Activated CD4-positive, CD25-positive, alpha-beta regulatory T cell treated with anti-CD3 and anti-CD28 coated beads, Interleukin-2, amount 50 U/mL, for 16 hours (primary cell): ENCODE data around the gene RNASE11.
"Not testable (repeated sequence)": the region's sequence is repeated elsewhere in the genome, so short reads cannot be mapped to it uniquely, and the experiment has no call there.

ENCODE experiments used
- DNase-seq: peaks from one replicate; pipeline ENCODE4 v3.0.0-alpha.2; 2020; ENCODE audit warnings: low read depth, low spot score

RNASE11 gene

DNA sequence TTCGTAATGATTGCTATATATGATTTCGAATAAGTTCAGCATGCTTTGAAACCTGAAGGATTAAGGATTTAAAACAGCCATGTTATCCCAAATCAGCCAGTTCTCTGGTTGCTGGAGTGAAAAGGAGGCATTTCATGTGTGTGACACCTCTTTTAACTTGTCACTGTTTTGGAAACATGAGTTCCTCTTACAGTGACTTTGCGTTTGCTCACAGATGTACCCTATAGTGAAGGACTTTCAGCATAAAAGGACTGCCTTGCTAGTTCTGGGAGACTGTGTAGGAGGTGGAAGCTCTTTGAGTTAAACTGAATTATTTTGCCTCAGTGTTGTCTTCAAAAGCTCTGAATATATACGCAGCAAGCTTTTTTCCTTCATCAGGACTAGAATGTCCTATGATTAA, 7.6 kb downstream of the RNASE11 start:
- no peak for DNase-seq

DNA sequence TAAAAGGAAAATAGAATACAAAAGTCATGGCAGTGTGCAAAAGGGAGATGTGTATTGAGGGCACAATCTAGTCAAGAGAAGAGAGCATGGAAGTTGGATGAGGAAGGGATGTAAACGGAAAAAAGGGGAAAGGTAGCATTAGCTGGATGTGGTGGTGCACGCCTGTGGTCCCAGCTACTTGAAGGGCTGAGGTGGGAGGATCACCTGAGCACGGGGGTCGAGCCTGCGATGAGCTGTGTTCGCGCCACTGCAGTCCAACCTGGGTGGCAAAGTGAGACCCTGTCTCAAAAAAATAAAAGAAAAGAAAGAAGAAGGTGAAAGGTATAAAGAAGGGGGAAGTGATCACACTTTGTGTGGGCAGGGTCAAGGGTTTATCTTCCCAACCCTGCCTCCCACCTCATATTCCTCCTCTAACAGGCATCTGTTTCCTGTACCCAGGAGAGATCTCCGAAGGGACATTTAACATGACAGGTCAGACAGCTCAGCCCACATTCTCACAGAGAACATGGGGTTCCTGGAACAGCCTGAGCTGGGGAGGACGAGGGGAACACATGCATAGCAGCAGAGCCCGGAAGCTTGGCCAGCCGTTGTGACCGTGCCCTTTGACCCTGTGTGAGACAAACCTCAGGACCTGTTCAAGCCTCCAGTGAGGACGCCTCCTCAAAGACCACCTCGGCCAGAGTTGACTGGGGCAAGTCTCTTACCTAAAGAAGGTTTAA, 8.9 kb downstream of the RNASE11 start:
- no peak for DNase-seq

DNA sequence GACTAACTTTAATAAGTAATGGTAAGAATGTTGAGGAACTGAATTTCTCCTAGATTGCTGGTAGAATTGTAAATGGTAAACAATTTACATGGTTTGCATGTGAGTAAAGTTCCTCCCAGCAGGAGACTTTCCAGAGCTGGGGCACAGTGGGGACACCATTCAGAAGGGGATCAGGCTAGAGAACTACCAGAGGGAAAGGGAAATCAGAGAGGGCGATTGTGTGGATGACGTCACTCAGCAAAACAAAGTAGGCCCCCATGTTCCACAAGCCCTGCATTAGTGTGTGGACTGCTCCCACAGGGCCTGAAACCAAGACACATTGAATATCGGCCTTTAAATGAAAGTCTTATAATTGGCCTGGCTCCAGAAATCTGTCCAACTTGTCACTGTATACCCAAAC, 9.5 kb downstream of the RNASE11 start:
- DNase-seq, result no peak

DNA sequence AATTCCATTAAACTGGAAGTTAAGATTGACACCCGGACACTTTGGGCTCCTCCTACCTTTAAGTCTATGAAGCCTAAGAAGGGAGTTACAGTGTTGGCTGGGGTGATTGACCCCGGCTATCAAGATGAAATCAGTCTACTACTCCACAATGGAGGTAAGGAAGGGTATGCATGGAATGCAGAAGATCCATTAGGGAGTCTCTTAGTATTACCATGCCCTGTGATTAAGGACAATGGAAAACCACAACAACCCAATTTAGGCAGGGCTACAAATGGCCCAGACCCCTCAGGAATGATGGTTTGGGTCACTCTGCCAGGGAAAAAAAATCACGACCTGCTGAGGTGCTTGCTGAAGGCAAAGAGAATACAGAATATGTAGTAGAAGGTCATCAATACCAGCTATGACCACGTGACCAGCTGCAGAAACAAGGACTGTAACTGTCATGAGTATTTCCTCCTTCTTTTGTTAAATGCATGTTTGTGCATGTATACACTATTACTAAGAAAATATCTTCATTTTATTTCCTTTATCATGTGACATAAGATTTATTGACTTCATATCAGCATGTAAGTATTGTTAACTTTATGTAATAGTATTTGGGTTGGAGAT, 15.3 kb downstream of the RNASE11 start:
- not testable (repeated sequence) for DNase-seq

DNA sequence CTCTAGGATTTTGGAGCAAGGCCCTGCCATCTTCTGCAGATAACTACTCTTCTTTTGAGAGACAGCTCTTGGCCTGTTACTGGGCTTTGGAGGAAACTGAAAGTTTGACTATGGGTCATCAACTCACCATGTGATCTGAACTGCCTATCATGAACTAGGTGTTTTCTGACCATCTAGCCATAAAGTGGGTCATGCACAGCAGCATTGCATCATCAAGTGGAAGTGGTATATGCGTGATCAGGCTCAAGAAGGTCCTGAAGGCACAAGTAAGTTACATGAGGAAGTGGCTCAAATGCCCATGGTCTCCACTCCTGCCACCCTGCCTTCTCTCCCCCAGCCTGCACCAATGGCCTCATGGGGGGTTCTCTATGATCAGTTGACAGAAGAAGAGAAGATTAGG, 17.1 kb downstream of the RNASE11 start:
- DNase-seq, result not testable (repeated sequence)

DNA sequence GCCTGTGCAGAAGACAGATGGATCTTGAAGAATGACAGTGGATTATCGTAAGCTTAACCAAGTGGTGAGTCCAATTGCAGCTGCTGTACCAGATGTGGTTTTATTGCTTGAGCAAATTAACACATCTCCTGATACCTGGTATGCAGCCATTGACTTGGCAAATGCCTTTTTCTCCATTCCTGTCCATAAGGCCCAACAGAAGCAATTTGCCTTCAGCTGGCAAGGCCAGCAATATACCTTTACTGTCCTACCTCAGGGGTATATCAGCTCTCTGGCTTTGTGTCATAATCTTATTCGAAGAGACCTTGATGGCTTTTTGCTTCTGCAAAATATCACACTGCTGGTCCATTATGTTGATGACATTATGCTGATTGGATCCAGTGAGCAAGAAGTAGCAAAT, 17.9 kb downstream of the RNASE11 start:
- DNase-seq, result not testable (repeated sequence)

DNA sequence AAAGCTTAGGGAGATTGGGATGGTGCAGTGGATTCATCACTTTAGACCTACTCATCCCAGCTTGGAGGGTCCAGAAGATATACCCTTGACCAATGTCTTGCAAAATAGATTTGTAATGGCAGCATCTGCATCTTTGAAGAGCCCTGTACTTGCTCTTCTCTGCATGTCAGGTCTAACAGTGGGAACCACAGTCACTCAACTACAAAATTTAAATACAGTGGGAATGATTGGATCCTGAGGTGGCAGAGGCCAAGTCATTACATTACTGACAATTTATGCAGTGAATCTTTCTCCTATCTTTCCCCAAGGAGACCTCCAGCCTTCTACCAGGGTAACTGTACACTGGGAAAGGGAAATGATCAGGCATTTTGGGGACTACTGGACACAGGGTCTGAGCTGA, 18.7 kb downstream of the RNASE11 start:
- DNase-seq, result no peak

DNA sequence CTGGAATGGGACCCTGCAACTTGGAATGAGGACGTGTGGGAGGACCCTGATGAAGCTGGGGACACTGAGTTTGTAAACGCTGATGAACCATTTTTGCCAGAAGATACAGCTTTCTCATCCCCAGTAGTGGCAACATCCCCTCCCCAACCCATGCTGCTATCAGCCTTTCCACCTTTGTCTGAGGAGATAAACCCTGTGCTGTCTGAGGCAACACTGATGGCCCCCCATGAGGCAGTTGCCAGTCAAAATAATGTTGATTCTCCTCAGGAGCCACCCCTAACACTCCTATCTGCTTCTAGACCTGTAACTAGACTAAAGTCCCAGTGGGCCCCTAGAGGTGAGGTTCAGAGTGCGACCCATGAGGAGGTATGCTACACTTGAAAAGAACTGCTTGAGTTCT, 19.4 kb downstream of the RNASE11 start:
- no peak for DNase-seq

DNA sequence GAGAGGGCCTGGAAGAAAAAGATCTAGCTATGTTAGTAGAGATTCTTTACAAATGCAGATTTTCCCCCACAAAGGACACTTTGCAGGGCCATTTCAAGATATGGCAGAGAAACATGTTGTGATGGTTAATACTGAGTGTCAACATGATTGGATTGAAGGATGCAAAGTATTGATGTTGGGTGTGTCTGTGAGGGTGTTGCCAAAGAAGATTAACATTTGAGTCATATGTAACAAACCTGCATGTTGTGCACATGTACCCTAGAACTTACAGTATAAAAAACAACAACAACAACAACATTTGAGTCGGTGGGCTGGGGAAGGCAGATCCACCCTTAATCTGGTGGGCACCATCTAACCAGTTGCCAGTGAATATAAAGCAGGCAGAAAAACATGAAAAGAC, 20.6 kb downstream of the RNASE11 start:
- not testable (repeated sequence) for DNase-seq

DNA sequence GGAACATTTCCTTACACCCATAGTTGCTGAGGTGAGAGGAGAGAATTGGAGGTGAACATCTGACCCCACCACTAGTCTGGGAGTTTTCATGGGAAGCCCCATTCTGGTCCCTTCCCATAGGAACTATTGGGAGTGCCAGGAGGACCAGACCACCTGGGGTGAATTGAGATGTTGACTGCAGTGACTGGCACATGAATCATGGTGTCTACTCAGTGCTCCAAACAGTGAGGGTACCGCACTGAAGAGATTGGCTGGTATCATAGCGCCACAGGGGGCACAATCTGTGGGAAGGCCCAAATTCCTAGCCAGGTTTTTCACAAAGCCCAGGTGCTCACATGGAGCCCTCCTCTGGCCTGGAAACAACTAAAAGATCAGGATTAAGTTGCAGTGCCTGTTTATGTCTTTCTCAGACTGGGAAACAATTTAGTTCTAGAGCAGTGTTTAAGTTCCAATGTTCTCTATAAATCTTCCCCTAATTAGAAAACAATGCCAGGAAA, 23.3 kb downstream of the RNASE11 start:
- no peak for DNase-seq

DNA sequence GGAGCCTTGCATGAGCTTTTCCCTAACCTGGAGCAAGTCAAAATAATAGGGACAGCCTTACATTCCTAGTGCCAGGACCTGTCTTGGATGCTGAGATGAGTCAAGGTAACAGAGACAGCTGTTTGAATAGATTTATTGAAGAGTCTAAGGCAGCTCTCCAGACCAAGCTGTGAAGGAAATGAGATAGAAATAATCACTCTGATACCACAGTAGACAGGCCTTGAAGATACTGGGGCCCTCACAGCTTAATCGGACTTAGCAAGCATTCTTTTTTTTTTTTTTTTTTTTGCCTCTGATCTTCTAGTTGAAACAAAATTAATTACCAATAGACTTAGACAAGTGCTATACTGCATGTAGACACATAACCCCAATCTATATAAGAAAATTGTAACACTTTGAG, 23.8 kb downstream of the RNASE11 start:
- no peak for DNase-seq

DNA sequence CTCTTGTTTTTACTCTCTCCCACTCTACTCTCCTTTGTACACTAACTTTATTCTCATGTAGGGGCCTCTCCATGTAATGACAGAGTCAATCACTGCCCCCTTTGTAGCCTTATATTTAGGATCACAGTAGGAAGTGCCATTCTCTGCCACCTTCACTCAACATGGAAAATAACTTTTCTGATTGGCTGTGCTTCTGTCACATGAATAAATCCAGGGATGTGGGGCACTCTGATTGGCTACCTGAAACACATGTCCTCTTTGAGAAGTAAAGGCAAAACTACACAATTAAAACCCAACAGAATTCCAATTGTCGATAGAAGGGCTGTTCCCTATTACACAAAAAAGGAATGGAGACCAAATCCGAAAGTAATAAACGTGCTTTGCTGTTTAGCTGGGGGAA, 26.8 kb downstream of the RNASE11 start, which contains the start of gene RNASE9:
Gene RNASE9 (minus strand): TSS at position 87 of the 400 bp plus-strand sequence.
- DNase-seq, result no peak

DNA sequence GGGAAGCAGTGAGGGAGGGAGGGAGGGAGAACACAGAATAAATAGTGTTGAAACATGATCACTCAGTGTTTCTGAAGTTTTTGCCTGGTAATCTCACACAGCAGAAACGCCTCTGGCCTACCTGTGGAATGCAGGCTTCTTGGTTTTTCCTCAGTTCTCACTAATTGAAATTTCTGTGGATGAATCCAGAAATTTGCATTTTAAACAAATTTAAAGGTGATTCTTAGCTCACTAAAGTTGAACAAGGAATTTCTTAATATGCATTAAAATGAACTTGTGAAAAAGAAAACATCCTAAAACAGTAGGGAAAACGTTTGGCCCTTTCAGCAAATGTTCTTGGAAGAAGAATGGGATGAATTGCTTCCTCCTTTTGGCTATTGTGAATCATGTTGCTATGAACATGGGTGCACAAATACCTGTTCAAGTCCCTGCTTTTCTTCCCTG, 28.3 kb downstream of the RNASE11 start:
- no peak for DNase-seq

DNA sequence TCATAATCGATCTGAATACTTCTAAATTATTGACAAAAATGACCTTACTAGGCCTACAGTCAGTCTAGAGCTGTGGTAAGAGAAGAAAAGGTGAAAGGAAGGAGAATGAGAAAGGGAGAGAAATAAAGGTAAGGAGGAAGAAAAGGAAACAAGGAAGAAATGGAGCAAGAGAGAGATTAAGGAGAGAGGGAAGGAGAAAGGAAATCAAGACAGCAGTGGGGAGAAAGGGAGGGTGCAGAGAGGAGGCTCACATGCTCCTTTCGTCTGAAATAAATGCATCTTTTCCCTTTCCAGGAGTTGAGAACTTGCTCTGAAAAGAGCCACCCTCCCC, 30.6 kb downstream of the RNASE11 start:
- no peak for DNase-seq

DNA sequence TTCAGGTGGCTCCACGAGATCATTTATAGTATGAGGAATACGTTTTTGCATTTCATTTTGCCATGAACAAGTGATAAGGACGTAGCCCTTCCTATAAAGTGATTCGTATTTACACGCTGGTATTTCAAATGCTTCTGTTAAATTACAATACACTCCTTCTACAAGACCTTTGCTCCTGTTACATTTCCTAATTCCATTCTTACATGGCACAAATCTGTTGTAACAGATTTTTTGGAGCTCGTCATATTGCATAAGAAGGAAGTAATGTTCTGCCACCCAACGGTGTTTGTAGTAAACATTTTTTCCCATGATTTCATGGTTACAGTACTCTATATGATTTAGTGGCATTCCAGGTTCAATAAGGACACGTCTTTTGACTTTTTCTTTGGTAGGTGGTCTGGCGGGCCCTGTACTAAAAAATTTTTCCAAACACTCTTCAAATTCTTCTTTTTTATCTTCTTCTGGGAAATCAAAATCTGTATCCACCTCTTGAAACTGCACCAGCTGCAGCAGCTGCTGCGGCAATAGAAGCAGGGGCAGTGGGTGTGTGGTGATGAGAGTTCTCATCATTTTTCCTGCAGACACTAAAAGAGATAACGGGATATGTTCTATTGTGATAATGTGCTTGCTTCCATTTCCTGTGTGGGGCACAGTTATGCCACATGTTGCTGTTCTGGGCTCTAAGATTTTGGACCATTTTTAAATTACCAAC, 31.1 kb downstream of the RNASE11 start:
- no peak for DNase-seq

DNA sequence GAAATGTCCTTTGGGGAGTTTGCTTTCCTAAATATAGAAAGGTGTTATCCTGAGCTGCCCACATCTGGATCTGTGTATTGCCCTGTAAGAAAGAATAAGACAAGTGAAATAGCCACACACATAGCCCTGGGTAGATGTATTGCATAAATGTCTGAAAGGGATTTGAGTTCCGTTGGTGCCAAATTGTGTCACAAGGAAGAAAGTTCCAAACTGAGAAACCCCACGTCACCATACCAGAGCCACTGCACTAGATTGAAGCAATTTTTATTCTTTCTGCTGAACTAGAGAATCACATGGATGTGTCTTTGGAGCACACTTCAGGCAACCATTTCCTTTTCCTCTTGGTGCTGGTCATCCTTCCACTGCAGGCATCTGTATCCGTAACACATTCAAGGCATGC, 32.0 kb downstream of the RNASE11 start:
- DNase-seq, result no peak

DNA sequence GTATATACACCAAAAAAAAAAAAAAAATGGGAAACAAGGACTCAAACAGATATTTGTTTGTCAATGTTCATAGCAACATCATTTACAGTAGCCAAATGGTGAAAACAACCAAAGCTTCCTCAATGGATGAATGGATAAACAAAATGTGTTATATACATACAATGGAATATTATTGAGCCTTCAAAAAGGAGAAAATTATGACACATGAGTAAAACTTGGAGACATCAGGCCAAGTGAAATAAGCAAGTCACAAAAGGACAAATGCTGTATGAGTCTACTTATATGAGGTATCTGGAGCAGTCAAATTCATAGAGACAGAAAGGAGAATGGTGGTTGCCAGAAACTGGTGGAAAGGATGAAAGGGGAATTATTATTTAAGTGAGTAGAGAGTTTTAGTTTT, 34.8 kb downstream of the RNASE11 start:
- no peak for DNase-seq

DNA sequence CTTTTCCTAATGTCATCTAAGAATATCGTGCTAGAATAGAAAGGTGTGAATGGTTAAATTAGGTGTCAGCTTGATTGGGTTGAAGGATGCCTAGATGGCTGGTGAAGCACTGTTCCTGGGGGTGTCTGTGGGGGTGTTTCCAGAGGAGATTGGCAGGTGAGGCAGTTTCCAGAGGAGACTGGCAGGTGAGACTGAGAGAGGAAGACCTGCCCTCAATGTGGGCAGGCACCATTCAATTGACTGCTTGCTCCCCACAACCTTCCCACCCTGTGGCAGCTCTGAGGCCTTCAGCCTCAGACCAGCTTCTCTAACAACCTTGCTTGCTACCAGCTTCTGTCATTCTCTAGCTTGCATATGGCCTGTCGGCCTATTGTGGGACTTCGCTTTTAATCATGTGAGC, 36.2 kb downstream of the RNASE11 start:
- DNase-seq, result no peak

DNA sequence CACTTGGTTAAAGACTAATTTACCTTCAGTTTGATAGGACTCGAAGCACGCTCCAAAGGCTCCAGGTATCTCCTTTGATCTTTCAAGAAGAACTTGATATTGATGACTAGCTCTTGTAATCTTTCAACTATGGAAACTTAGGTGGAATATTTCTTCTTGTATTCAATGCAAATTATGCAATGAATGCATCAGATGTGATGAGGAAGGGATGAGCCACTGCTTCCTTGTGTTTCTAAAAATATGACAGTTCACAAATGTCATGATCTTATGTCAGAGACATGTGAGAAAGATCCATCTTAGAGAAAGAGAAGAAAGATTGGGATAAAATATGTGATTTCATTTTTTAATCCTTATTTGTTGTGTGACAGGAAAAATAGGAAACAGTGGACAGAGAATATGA, 36.9 kb downstream of the RNASE11 start:
- no peak for DNase-seq

DNA sequence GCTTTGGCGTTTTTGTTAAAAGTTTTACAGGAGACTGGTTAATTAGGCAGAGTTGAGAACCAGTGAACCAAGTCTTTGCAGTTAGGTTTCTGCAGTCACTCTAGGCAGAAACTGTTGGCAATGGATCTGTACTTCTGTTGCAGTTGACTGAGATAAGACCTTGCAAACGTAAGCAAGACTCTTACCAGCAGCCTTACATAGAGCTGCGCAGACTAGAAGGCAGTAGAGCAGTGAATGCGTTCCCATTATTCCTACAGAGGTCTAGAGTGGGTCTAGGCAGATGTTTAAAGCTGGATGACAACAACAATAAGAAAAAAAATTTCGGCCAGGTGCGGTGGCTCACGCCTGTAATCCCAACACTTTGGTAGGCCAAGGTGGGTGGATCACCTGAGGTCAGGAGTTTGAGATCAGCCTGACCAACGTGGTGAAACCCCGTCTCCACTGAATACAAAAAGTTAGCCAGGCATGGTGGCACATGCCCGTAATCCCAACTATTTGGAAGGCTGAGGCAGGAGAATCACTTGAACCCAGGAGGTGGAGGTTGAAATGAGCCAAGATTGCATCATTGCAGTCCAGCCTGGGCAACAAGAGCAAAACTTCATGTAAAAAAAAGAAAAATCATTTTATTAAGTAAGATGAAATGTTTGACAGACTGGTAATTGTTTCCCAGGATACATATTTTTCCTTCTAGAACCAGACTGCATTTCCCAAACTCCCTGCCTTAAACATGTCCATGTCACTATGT, 39.2 kb downstream of the RNASE11 start:
- no peak for DNase-seq

DNA sequence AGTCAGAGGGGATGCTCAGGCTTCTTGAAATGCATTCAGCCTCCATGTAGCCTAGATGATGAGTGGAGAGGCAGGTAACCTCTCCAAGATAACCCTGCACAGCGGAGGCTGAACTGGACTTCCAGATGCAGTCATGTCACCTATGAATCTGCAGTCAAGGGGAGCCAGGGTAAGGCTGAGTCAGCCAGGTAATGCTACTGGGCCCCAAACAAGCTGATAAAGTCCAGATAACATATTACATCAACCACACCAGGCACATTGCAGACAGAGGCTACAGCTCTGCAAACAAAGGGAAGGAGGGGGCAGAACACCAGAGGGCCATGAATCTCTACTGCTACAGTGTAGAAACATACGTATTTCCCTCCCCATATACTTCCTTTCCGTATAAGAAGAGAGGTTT, 40.9 kb downstream of the RNASE11 start:
- no peak for DNase-seq

DNA sequence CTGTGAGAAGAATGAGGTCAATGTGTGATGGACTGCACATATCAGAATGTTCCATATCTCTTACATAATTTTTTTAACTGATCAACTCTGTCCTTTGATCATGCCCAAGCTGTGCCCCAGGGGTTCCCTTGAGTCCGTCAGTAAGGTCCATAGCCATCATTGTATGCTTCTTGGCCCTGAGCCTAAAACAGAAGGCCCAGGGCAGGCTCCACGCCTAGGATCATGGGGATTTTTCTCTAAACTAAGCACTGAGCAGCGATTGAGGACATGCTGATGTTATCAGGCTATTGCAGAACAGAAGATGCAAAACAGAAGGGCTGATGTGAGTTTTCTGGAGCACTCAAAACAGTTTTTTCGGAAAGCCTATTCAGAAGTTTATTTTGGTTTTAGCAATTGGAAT, 47.9 kb downstream of the RNASE11 start:
- DNase-seq, result no peak
